A204.1 (cell line): ENCODE measurements around the gene RAD51.
"Not testable (repeated sequence)": the region's sequence is repeated elsewhere in the genome, so short reads cannot be mapped to it uniquely, and the experiment has no call there.

Experiments used
- FAIRE-seq: peaks from 2 replicates; lab custom pipeline; 2012; peaks lifted over from hg19 to GRCh38; lab: Jason Lieb, UNC

RAD51 gene

GRCh38 chr15:40694688-40695468 lies at the start of gene RAD51:
TSS of gene RAD51 (plus strand) at chr15:40695174. CDS start at chr15:40698759, 3,585 bp downstream.
- no peak for FAIRE-seq

GRCh38 chr15:40647523-40647922 lies 47.5 kb upstream of the RAD51 start:
- no peak for FAIRE-seq

GRCh38 chr15:40650479-40650878 lies 44.5 kb upstream of the RAD51 start:
- FAIRE-seq = no peak

- no peak for FAIRE-seq
Measured at GRCh38 chr15:40660686-40661085, 34.3 kb upstream of the RAD51 start.

- FAIRE-seq = no peak
Measured at GRCh38 chr15:40664909-40665308, 30.1 kb upstream of the RAD51 start.

- FAIRE-seq = not testable (repeated sequence)
Measured at GRCh38 chr15:40676290-40676689, 18.7 kb upstream of the RAD51 start.

- FAIRE-seq = not testable (repeated sequence)
Measured at GRCh38 chr15:40676906-40677305, 18.1 kb upstream of the RAD51 start.

GRCh38 chr15:40680151-40680550 lies 14.8 kb upstream of the RAD51 start:
- no peak for FAIRE-seq

- not testable (repeated sequence) for FAIRE-seq
Measured at GRCh38 chr15:40680959-40681358, 14.0 kb upstream of the RAD51 start.

GRCh38 chr15:40684381-40684780 lies 10.6 kb upstream of the RAD51 start:
- FAIRE-seq = no peak

- no peak for FAIRE-seq
Measured at GRCh38 chr15:40685376-40685775, 9.6 kb upstream of the RAD51 start.

GRCh38 chr15:40688932-40689799 lies 5.8 kb upstream of the RAD51 start:
- no peak for FAIRE-seq

GRCh38 chr15:40691737-40692136 lies 3.2 kb upstream of the RAD51 start:
- FAIRE-seq = no peak

GRCh38 chr15:40693904-40694687 lies 878 bp upstream of the RAD51 start:
- no peak for FAIRE-seq

GRCh38 chr15:40695469-40695890 lies 506 bp downstream of the RAD51 start:
- FAIRE-seq = no peak

GRCh38 chr15:40696228-40696627 lies 1.3 kb downstream of the RAD51 start:
- no peak for FAIRE-seq

GRCh38 chr15:40697916-40698315 lies 2.9 kb downstream of the RAD51 start:
- no peak for FAIRE-seq

- FAIRE-seq = no peak
Measured at GRCh38 chr15:40702077-40702476, 7.1 kb downstream of the RAD51 start.

- FAIRE-seq = no peak
Measured at GRCh38 chr15:40706121-40706520, 11.1 kb downstream of the RAD51 start.

GRCh38 chr15:40714144-40714543 lies 19.2 kb downstream of the RAD51 start:
- no peak for FAIRE-seq

- FAIRE-seq = no peak
Measured at GRCh38 chr15:40716165-40716564, 21.2 kb downstream of the RAD51 start.

GRCh38 chr15:40721701-40722100 lies 26.7 kb downstream of the RAD51 start:
- FAIRE-seq = no peak

- no peak for FAIRE-seq
Measured at GRCh38 chr15:40722354-40722753, 27.4 kb downstream of the RAD51 start.
